WTC11 (cell line): Measurements from ENCODE around the gene VSIG2. TPM values are rescaled to one million over a fixed set of nuclear protein-coding genes. Genes with fewer than 3 reads are reported as not detected.

ENCODE experiments used
- ATAC-seq: fragments of 200-7000 bp; cut with Tn5 transposase; 2 replicates; pipeline ENCODE4 v1.10.0; 2021; ENCODE audit warnings: mild to moderate bottlenecking, moderate library complexity
- CTCF ChIA-PET: fragments of 300-600 bp; sonication (Branson Sonifier 250); formaldehyde crosslinking; loops from one replicate; lab custom pipeline; 2021; ENCODE audit warnings: antibody characterized with exemption; lab: Charles Lee
- POLR2A ChIA-PET: fragments of 350-600 bp; sonication (Branson Sonifier 250); formaldehyde crosslinking; loops from one replicate; lab custom pipeline; 2021; ENCODE audit warnings: antibody characterized with exemption; lab: Charles Lee
- DNase-seq: peaks from one replicate; pipeline ENCODE4 v3.0.0; 2021; ENCODE audit warnings: low spot score
- H3K27ac Mint-ChIP-seq: 2 replicates; pipeline ENCODE4 v1.8.0; 2021; ENCODE audit warnings: mixed read lengths
- H3K27me3 Mint-ChIP-seq: 2 replicates; pipeline ENCODE4 v1.8.0; 2021; ENCODE audit warnings: low read depth, mild to moderate bottlenecking, moderate library complexity, mixed read lengths
- H3K36me3 Mint-ChIP-seq: 2 replicates; pipeline ENCODE4 v1.8.0; 2021; ENCODE audit warnings: mixed read lengths
- H3K4me1 Mint-ChIP-seq: 2 replicates; pipeline ENCODE4 v1.8.0; 2022; ENCODE audit warnings: mixed read lengths
- H3K4me3 Mint-ChIP-seq: 2 replicates; pipeline ENCODE4 v1.8.0; 2021; ENCODE audit warnings: mild to moderate bottlenecking, moderate library complexity, mixed read lengths
- H3K9me3 Mint-ChIP-seq: 2 replicates; pipeline ENCODE4 v1.8.0; 2021; ENCODE audit warnings: mixed read lengths
- ELF4 ChIP-seq: sonication (generic); formaldehyde crosslinking; IDR thresholded peaks from 2 replicates; pipeline ENCODE4 v1.8.1; 2022; ENCODE audit warnings: low read depth, mild to moderate bottlenecking, moderate library complexity, missing genetic modification reagents
- EMX1 ChIP-seq: fragments of 250-450 bp; sonication (Bioruptor Pico); IDR thresholded peaks from 2 replicates; pipeline ENCODE4 v1.8.0; 2021; ENCODE audit warnings: mild to moderate bottlenecking
- FOXP1 ChIP-seq: sonication (generic); formaldehyde crosslinking; IDR thresholded peaks from 2 replicates; pipeline ENCODE4 v1.8.0; 2022; ENCODE audit warnings: missing genetic modification reagents, mild to moderate bottlenecking, moderate library complexity, borderline replicate concordance
- JAZF1 ChIP-seq: fragments of 250-450 bp; sonication (Bioruptor Pico); IDR thresholded peaks from 2 replicates; pipeline ENCODE4 v1.9.0; 2021; ENCODE audit warnings: moderate library complexity, mild to moderate bottlenecking, inconsistent platforms
- NFATC4 ChIP-seq: fragments of 250-450 bp; sonication (Bioruptor Pico); IDR thresholded peaks from 2 replicates; pipeline ENCODE4 v1.9.0; 2021; ENCODE audit warnings: mild to moderate bottlenecking
- RELA ChIP-seq: sonication (generic); formaldehyde crosslinking; IDR thresholded peaks from 2 replicates; pipeline ENCODE4 v1.8.1; 2022; ENCODE audit warnings: missing genetic modification reagents, mild to moderate bottlenecking, borderline replicate concordance
- RORB ChIP-seq: fragments of 250-450 bp; sonication (Bioruptor Pico); IDR thresholded peaks from 2 replicates; pipeline ENCODE4 v1.9.0; 2021; ENCODE audit warnings: mild to moderate bottlenecking
- SMAD3 ChIP-seq: sonication (generic); formaldehyde crosslinking; IDR thresholded peaks from 2 replicates; pipeline ENCODE4 v1.8.0; 2022; ENCODE audit warnings: missing genetic modification reagents, mild to moderate bottlenecking, borderline replicate concordance
- TCF7 ChIP-seq: sonication (generic); formaldehyde crosslinking; IDR thresholded peaks from 2 replicates; pipeline ENCODE4 v1.8.0; 2022; ENCODE audit warnings: mild to moderate bottlenecking, low read depth, missing genetic modification reagents, moderate library complexity
- ZNF138 ChIP-seq: sonication (generic); formaldehyde crosslinking; conservative IDR thresholded peaks from 2 replicates; pipeline ENCODE4 v1.8.1; 2022; ENCODE audit warnings: mild to moderate bottlenecking, moderate library complexity, missing genetic modification reagents
- ZNF263 ChIP-seq: sonication (generic); formaldehyde crosslinking; IDR thresholded peaks from 2 replicates; pipeline ENCODE4 v1.8.1; 2022; ENCODE audit warnings: low read depth, mild to moderate bottlenecking, moderate library complexity, missing genetic modification reagents
- ZNF423 ChIP-seq: fragments of 250-450 bp; sonication (Bioruptor Pico); IDR thresholded peaks from 2 replicates; pipeline ENCODE4 v2.1.2; 2022; ENCODE audit warnings: mild to moderate bottlenecking, moderate library complexity
- total RNA-seq: library from RNA; stranded (reverse); gene quantifications from 3 replicates; pipeline ENCODE4 v1.2.3, GENCODE V29; 2021
- TF ChIP-seq, protein P1 (sequence below): fragments of 250-450 bp; sonication (Bioruptor Pico); IDR thresholded peaks from 2 replicates; pipeline ENCODE4 v2.1.2; 2022; ENCODE audit warnings: mild to moderate bottlenecking, moderate library complexity
- TF ChIP-seq, protein P2 (sequence below): sonication (generic); formaldehyde crosslinking; IDR thresholded peaks from 2 replicates; pipeline ENCODE4 v1.8.0; 2022; ENCODE audit warnings: mild to moderate bottlenecking, missing genetic modification reagents
- TF ChIP-seq, protein P3 (sequence below): sonication (generic); formaldehyde crosslinking; IDR thresholded peaks from 2 replicates; pipeline ENCODE4 v1.8.0; 2022; ENCODE audit warnings: mild to moderate bottlenecking, missing genetic modification reagents
- TF ChIP-seq, protein P4 (sequence below): fragments of 250-450 bp; sonication (Bioruptor Pico); IDR thresholded peaks from 2 replicates; pipeline ENCODE4 v1.9.0; 2021; ENCODE audit warnings: moderate library complexity, mild to moderate bottlenecking, inconsistent platforms, borderline replicate concordance
- TF ChIP-seq, protein P5 (sequence below): sonication (generic); formaldehyde crosslinking; IDR thresholded peaks from 2 replicates; pipeline ENCODE4 v1.8.1; 2022; ENCODE audit warnings: mild to moderate bottlenecking, missing genetic modification reagents, moderate library complexity, borderline replicate concordance
- TF ChIP-seq, protein P6 (sequence below): sonication (generic); formaldehyde crosslinking; IDR thresholded peaks from 2 replicates; pipeline ENCODE4 v1.8.1; 2022; ENCODE audit warnings: low read depth, missing genetic modification reagents, borderline replicate concordance
- TF ChIP-seq, protein P7 (sequence below): sonication (generic); formaldehyde crosslinking; IDR thresholded peaks from 2 replicates; pipeline ENCODE4 v1.8.0; 2023; ENCODE audit warnings: missing genetic modification reagents
- TF ChIP-seq, protein P8 (sequence below): sonication (generic); formaldehyde crosslinking; IDR thresholded peaks from 2 replicates; pipeline ENCODE4 v1.8.1; 2023; ENCODE audit warnings: mild to moderate bottlenecking, missing genetic modification reagents

Gene VSIG2
- total RNA-seq, 1 experiment from 2014 or later, result 0.79 TPM

DNA sequence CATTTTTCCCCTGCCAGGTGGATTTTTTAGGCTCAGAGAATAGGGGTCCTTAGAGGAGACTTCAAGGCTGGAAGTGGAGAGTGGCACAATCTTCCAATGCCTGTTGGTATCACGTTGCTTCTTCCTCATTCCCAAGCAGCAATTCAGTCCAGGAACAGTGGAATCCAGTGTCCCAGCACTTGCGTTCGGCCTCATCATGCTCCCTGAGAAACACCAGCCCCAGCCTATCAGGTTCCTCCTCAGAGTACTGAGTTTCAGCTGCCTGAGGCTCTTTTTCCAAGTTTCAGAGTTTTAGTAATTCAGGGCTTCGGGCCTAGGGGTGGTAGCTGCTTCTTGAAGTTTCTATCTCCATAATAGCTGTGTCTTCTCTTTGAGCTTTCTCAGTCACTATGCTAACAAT is 44.2 kb downstream of the VSIG2 start:
- Mint-ChIP-seq H3K27me3 (peaks cover 16% of the 10 kb centered on the region), H3K4me3 (no peak overlapping the region), H3K36me3 (peaks cover 8% of the 10 kb centered on the region; the same call in 1 of the 2 replicates), H3K9me3 (peaks cover 19% of the 10 kb centered on the region), H3K4me1 (no peaks in the 10 kb centered on the region), H3K27ac (no peak overlapping the region)
- ChIA-PET CTCF (interaction anchor here (0.8 to 1.0 kb wide), 2 partner anchors 39 kb away, joined by 3 to 4 read pairs; no protein-coding TSS in a partner anchor), POLR2A (no interaction called here)
- DNase-seq, result no peak
- ATAC-seq, result no peak
- no peak for TF ChIP-seq JAZF1 (CRISPR knock-in tag)
- TF ChIP-seq, protein P1, sequence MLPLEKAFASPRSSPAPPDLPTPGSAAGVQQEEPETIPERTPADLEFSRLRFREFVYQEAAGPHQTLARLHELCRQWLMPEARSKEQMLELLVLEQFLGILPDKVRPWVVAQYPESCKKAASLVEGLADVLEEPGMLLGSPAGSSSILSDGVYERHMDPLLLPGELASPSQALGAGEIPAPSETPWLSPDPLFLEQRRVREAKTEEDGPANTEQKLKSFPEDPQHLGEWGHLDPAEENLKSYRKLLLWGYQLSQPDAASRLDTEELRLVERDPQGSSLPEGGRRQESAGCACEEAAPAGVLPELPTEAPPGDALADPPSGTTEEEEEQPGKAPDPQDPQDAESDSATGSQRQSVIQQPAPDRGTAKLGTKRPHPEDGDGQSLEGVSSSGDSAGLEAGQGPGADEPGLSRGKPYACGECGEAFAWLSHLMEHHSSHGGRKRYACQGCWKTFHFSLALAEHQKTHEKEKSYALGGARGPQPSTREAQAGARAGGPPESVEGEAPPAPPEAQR, result no peak

DNA sequence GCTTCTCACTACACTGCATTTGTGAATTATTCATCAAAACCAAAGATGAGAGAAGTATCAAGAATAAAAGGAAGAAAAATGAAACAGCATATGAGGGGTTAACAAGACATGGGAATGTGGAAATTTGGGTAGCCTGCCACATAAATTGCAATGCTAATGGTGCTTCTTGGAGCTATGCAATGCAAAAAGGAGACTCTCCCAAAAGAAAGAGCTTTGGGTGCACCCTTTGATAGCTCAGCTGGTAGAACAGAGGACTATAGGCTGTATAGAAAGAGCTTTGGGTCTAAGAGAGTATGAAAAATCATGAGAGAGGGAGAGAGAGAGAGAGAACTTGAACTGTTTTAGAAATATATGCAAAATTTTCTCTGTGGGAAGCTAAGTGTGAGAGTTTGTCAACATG is 52.0 kb downstream of the VSIG2 start:
- peaks cover 18% of the 10 kb centered on the region for H3K27me3 Mint-ChIP-seq
- 0 out of 2 replicates have a peak, but pooled peaks cover 5% of the 10 kb centered on the region for H3K36me3 Mint-ChIP-seq
- CTCF ChIA-PET, result interaction anchor here (1.6 kb wide), 1 partner anchor 46 kb away, joined by 9 read pairs; no protein-coding TSS in a partner anchor
- no peak for DNase-seq
- TF ChIP-seq ZNF138 (CRISPR knock-in tag) (no peak), NFATC4 (CRISPR knock-in tag) (no peak), RELA (CRISPR knock-in tag) (no peak), RORB (no peak), ZNF423 (CRISPR knock-in tag) (no peak), TCF7 (no peak), ELF4 (CRISPR knock-in tag) (no peak), SMAD3 (CRISPR knock-in tag) (no peak)
- TF ChIP-seq, protein P2, sequence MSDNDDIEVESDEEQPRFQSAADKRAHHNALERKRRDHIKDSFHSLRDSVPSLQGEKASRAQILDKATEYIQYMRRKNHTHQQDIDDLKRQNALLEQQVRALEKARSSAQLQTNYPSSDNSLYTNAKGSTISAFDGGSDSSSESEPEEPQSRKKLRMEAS (CRISPR knock-in tag), result no peak
- TF ChIP-seq, protein P3, sequence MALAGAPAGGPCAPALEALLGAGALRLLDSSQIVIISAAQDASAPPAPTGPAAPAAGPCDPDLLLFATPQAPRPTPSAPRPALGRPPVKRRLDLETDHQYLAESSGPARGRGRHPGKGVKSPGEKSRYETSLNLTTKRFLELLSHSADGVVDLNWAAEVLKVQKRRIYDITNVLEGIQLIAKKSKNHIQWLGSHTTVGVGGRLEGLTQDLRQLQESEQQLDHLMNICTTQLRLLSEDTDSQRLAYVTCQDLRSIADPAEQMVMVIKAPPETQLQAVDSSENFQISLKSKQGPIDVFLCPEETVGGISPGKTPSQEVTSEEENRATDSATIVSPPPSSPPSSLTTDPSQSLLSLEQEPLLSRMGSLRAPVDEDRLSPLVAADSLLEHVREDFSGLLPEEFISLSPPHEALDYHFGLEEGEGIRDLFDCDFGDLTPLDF (CRISPR knock-in tag), result no peak
- TF ChIP-seq, protein P4, sequence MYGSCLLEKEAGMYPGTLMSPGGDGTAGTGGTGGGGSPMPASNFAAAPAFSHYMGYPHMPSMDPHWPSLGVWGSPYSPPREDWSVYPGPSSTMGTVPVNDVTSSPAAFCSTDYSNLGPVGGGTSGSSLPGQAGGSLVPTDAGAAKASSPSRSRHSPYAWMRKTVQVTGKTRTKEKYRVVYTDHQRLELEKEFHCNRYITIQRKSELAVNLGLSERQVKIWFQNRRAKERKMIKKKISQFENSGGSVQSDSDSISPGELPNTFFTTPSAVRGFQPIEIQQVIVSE (CRISPR knock-in tag), result no peak
- TF ChIP-seq, protein P5, sequence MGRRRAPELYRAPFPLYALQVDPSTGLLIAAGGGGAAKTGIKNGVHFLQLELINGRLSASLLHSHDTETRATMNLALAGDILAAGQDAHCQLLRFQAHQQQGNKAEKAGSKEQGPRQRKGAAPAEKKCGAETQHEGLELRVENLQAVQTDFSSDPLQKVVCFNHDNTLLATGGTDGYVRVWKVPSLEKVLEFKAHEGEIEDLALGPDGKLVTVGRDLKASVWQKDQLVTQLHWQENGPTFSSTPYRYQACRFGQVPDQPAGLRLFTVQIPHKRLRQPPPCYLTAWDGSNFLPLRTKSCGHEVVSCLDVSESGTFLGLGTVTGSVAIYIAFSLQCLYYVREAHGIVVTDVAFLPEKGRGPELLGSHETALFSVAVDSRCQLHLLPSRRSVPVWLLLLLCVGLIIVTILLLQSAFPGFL (CRISPR knock-in tag), result no peak
- TF ChIP-seq, all 79 proteins: peak for 0
- H3K4me1 Mint-ChIP-seq, result peaks cover 14% of the 10 kb centered on the region
- POLR2A ChIA-PET, result no interaction called here
- H3K9me3 Mint-ChIP-seq, result peaks cover 21% of the 10 kb centered on the region
- no peak for ATAC-seq
- no peak overlapping the region for H3K27ac Mint-ChIP-seq
- H3K4me3 Mint-ChIP-seq, result no peak overlapping the region

DNA sequence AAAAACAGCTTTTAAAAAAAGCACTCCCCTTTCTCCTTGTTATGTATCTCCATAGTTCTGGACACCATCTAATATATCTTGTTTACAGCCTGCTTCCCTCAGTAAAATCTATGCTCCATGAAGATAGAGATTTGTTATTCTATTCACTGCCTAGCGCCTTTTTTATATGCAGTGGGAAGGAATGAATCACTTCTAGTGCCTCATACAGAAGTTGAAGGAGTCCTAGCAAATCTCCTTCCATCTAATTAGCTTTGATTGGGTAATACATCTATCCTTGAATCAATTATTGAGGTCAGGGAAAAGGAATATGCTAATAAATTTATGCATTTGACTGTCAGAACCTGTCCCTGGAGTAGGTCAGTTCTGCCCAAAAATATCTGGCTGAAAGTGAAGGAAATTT is 52.5 kb downstream of the VSIG2 start:
- DNase-seq, result no peak
- no peak overlapping the region for H3K4me3 Mint-ChIP-seq
- no peak for ATAC-seq
- H3K9me3 Mint-ChIP-seq, result peaks cover 21% of the 10 kb centered on the region
- CTCF ChIA-PET, result interaction anchor here (1.6 kb wide), 1 partner anchor 47 kb away, joined by 9 read pairs; no protein-coding TSS in a partner anchor
- 0 out of 2 replicates have a peak, but pooled peaks cover 5% of the 10 kb centered on the region for H3K36me3 Mint-ChIP-seq
- POLR2A ChIA-PET, result no interaction called here
- H3K27me3 Mint-ChIP-seq, result peaks cover 18% of the 10 kb centered on the region
- no peak overlapping the region for H3K27ac Mint-ChIP-seq
- H3K4me1 Mint-ChIP-seq, result peaks cover 14% of the 10 kb centered on the region
- TF ChIP-seq, protein P6, sequence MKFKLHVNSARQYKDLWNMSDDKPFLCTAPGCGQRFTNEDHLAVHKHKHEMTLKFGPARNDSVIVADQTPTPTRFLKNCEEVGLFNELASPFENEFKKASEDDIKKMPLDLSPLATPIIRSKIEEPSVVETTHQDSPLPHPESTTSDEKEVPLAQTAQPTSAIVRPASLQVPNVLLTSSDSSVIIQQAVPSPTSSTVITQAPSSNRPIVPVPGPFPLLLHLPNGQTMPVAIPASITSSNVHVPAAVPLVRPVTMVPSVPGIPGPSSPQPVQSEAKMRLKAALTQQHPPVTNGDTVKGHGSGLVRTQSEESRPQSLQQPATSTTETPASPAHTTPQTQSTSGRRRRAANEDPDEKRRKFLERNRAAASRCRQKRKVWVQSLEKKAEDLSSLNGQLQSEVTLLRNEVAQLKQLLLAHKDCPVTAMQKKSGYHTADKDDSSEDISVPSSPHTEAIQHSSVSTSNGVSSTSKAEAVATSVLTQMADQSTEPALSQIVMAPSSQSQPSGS (CRISPR knock-in tag), result no peak
- TF ChIP-seq, protein P2 (CRISPR knock-in tag), result no peak
- TF ChIP-seq ELF4 (CRISPR knock-in tag), result no peak
- no peak for TF ChIP-seq ZNF263
- TF ChIP-seq, protein P7, sequence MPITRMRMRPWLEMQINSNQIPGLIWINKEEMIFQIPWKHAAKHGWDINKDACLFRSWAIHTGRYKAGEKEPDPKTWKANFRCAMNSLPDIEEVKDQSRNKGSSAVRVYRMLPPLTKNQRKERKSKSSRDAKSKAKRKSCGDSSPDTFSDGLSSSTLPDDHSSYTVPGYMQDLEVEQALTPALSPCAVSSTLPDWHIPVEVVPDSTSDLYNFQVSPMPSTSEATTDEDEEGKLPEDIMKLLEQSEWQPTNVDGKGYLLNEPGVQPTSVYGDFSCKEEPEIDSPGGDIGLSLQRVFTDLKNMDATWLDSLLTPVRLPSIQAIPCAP, result no peak
- TF ChIP-seq, protein P8, sequence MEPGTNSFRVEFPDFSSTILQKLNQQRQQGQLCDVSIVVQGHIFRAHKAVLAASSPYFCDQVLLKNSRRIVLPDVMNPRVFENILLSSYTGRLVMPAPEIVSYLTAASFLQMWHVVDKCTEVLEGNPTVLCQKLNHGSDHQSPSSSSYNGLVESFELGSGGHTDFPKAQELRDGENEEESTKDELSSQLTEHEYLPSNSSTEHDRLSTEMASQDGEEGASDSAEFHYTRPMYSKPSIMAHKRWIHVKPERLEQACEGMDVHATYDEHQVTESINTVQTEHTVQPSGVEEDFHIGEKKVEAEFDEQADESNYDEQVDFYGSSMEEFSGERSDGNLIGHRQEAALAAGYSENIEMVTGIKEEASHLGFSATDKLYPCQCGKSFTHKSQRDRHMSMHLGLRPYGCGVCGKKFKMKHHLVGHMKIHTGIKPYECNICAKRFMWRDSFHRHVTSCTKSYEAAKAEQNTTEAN (CRISPR knock-in tag), result no peak
- TF ChIP-seq, protein P1, result no peak
- TF ChIP-seq EMX1 (CRISPR knock-in tag), result no peak
- TF ChIP-seq FOXP1 (CRISPR knock-in tag), result no peak
